A549 treated with DMSO at 1 μM for 4 hours (cell line): ENCODE results near the gene ZSCAN5B. TPM values are rescaled to one million over a fixed set of nuclear protein-coding genes. Genes with fewer than 3 reads are reported as not detected.

Source experiments
- total RNA-seq: library from RNA; stranded (reverse); fragments of 200-300 nt; extraction: Qiagen RNA extraction; gene quantifications from 5 replicates; pipeline ENCODE4 v1.2.3, GENCODE V29; 2022; ENCODE audit warnings: low read depth

Gene ZSCAN5B, protein sequence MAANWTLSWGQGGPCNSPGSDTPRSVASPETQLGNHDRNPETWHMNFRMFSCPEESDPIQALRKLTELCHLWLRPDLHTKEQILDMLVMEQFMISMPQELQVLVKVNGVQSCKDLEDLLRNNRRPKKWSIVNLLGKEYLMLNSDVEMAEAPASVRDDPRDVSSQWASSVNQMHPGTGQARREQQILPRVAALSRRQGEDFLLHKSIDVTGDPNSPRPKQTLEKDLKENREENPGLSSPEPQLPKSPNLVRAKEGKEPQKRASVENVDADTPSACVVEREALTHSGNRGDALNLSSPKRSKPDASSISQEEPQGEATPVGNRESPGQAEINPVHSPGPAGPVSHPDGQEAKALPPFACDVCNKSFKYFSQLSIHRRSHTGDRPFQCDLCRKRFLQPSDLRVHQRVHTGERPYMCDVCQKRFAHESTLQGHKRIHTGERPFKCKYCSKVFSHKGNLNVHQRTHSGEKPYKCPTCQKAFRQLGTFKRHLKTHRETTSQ
- 0.09 TPM in 1 of 5 replicates, not detected in the others for total RNA-seq

DNA sequence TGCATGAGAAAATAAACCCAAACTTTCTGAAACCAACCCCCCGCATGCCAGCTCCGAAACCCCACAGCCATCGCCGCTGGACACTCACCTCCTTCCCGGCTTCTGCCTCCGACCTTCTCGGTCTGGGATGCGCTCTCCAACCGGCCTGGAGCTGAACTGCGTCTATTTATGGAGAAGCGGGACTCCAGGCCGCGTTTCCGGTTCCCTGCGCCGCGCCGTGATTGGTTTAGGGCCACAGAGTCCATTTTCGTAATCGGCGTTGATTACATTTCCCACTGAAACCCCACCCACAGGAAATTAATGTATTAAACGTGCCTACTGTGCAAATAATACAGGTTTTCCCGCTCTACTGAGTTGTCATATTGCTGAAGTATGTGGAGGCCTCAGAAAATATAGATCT, at the start of gene ZSCAN5B:
TSS of gene ZSCAN5B (minus strand) at position 138 of the 400 bp plus-strand sequence. CDS start 4,731 bp downstream, outside the sequence.

DNA sequence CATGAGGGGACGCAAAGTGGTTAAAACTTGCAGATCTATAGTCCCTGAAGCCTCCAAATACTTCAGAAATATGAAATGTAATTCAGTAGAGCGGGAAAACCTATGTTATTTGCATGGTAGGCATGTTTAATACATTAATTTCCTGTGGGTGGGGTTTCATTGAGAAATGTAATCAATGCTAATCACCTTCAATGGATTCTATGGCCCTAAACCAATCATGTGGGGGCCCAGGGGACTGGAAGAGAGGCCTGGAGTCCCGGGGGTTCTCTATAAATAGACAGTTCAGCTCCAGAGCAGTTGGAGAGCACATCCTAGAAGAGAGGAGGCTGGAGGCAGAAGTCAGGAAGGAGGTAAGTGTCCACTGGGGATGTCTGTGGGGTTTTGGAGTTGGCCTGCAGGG, 4.4 kb upstream of the ZSCAN5B start, which contains the start of gene ZSCAN5C:
TSS of gene ZSCAN5C (plus strand) at position 301 of the 400 bp plus-strand sequence. CDS start 3,641 bp downstream, outside the sequence.

DNA sequence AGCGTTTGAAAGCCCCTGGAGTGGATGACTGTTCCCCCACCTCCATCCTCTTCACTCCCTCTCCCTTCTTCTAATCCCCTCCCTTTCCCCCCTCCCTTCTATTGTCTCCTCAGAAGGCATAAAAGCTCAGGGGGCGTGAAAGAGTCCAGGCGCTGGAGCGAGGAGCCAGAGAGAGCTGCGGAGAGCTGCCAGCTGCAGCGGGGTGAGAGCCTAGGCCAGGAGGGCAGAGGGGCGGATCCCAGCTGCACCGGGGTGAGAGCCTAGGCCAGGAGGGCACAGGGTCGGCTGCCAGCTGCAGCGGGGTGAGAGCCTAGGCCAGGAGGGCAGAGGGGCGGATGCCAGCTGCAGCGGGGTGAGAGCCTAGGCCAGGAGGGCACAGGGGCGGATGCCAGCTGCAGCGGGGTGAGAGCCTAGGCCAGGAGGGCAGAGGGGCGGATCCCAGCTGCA, 21.7 kb downstream of the ZSCAN5B start, which contains the start of gene GALP:
TSS of gene GALP (plus strand) at position 148 of the 447 bp plus-strand sequence. CDS start 1,101 bp downstream, outside the sequence.

DNA sequence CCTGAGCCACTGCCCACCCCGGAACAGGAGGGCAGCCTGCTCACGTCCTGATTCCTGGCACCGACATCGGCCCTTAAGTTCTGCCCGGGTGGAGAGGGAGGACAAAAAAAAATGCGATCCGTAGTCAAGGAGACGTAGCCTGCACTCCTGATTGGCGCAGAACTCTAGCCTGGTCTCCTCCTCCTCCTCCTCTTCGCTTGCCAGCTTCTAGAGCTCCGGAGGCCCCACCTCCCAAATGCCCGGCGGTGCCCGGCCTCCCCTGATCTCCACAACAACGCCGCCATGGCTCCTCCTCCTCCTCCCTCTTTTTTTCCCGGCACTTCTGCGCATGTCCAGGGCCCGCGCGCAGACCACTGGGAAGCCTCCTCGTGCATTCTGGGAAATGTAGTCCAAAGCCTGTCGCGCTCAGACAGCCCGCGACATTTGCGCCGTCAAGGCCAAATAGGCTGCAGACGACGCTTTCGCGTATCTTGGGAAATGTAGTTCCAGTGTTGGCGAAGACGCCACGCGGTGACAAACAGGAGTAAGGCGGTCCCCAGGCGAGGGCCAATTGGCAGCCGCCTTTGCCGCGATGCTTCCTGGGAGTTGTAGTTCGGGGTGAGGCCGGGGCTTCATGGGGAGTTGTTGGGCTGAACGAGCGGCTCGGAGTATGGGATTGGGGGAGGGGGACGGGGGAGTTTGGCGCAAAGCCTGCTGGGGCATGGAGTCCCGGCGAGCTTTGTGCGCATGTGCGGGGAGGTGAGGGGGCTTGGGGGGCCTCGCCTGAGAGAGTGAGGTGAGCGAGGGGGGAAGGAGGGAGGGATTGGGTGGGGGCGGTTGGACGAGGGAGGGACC, 56.8 kb downstream of the ZSCAN5B start, which contains the start of gene ZNF444:
TSS of gene ZNF444 (plus strand) at position 705 of the 834 bp plus-strand sequence. CDS start 5,625 bp downstream, outside the sequence.

Other genes starting within 250 kb of the ZSCAN5B start
- gene NLRP8, start 250.0 kb downstream of the ZSCAN5B start, total RNA-seq, result not detected in 5 replicates
- gene NLRP5, start 211.0 kb downstream of the ZSCAN5B start, total RNA-seq, result not detected in 5 replicates
- gene ZNF787, start 76.5 kb downstream of the ZSCAN5B start, total RNA-seq, result 27.3 to 48.7 TPM (median 43.4 TPM) in 5 replicates
- gene ZNF444, start 56.5 kb downstream of the ZSCAN5B start, total RNA-seq, result 16.6 to 29.1 TPM (median 26.4 TPM) in 5 replicates
- gene GALP, start 21.8 kb downstream of the ZSCAN5B start, total RNA-seq, result not detected in 5 replicates
- gene ZSCAN5C, start 4.5 kb upstream of the ZSCAN5B start, total RNA-seq, result not detected in 5 replicates
- gene EDDM13, start 75.0 kb upstream of the ZSCAN5B start, total RNA-seq, result not detected in 5 replicates
- gene ZSCAN5A, start 117.1 kb upstream of the ZSCAN5B start, total RNA-seq, result 7.0 to 12.2 TPM (median 8.2 TPM) in 5 replicates
- gene ZNF582, start 195.8 kb upstream of the ZSCAN5B start, total RNA-seq, result 0.37 to 1.7 TPM (median 1.3 TPM) in 5 replicates
- gene ZNF583, start 206.5 kb upstream of the ZSCAN5B start, total RNA-seq, result 1.9 to 2.9 TPM (median 2.3 TPM) in 5 replicates